ENCODE results near the gene ISG20L2. TPM values are rescaled to one million over a fixed set of nuclear protein-coding genes. Genes with fewer than 3 reads are reported as not detected.

The ISG20L2 gene
- total RNA-seq, 1 donor from 2014 or later, result 23.7 TPM

GRCh38 chr1:156717351-156717750, 11.2 kb downstream of the ISG20L2 start:
- no peak overlapping the region for H3K4me2 ChIP-seq
- H3K9me3 ChIP-seq (ENCODE audit: low read depth), result no peaks in the 10 kb centered on the region
- no peaks in the 10 kb centered on the region for H3K79me2 ChIP-seq (ENCODE audit: low read depth)
- H3K4me1 ChIP-seq, result no peaks in the 10 kb centered on the region
- peaks cover 23% of the 10 kb centered on the region for H3K36me3 Mint-ChIP-seq
- H3K9me3 Mint-ChIP-seq, result no peaks in the 10 kb centered on the region
- H3K4me3 ChIP-seq, result no peak overlapping the region
- H3F3A ChIP-seq (ENCODE audit: low read depth), result peaks cover 10% of the 10 kb centered on the region
- H2AFZ ChIP-seq (replicated peaks), result no peak overlapping the region
- no peak overlapping the region for H3K4me3 Mint-ChIP-seq
- H3K36me3 ChIP-seq, result no peaks in the 10 kb centered on the region
- H3K27me3 Mint-ChIP-seq (ENCODE audit: insufficient read depth, low read depth), result peaks cover 2% of the 10 kb centered on the region
- no peak overlapping the region for H3K27ac Mint-ChIP-seq
- peaks cover 7% of the 10 kb centered on the region for H4K20me1 ChIP-seq (ENCODE audit: low read depth)
- H3K27ac ChIP-seq, result no peak overlapping the region
- H3K27me3 ChIP-seq, result no peaks in the 10 kb centered on the region
- peaks cover 12% of the 10 kb centered on the region for H3K4me1 Mint-ChIP-seq
- DNase-seq (ENCODE audit: low spot score), result no peak
- no peak for TF ChIP-seq EZH2 (IDR thresholded peaks at IDR 0.05)
- no peak for TF ChIP-seq EZH2phosphoT487 (IDR thresholded peaks at IDR 0.05)
- TF ChIP-seq, protein P1, sequence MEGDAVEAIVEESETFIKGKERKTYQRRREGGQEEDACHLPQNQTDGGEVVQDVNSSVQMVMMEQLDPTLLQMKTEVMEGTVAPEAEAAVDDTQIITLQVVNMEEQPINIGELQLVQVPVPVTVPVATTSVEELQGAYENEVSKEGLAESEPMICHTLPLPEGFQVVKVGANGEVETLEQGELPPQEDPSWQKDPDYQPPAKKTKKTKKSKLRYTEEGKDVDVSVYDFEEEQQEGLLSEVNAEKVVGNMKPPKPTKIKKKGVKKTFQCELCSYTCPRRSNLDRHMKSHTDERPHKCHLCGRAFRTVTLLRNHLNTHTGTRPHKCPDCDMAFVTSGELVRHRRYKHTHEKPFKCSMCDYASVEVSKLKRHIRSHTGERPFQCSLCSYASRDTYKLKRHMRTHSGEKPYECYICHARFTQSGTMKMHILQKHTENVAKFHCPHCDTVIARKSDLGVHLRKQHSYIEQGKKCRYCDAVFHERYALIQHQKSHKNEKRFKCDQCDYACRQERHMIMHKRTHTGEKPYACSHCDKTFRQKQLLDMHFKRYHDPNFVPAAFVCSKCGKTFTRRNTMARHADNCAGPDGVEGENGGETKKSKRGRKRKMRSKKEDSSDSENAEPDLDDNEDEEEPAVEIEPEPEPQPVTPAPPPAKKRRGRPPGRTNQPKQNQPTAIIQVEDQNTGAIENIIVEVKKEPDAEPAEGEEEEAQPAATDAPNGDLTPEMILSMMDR (IDR thresholded peaks at IDR 0.05), result no peak
- no peak overlapping the region for H3K9ac ChIP-seq

DNA sequence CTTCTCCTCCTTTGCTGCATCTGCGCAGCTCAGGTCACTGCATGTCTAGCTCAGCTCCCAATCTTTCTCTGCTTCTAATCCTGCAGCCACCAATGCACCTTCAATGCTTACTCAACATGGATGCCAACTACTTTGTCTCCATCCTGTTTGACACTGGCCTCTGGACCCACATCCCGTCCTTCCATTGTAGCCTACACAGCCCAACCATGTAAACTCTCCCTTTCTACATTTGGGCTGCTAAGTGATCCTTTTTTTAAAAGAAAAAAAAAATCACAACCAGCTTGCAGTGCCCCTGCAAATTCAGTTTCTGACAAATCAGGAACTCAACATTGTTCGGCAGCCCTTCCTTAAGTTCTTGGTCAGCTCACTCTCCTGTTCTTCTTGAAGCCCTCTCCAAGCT, 13.7 kb downstream of the ISG20L2 start:
- Mint-ChIP-seq H3K27me3 (ENCODE audit: insufficient read depth, low read depth) (peaks cover 10% of the 10 kb centered on the region), H3K4me1 (peaks cover 33% of the 10 kb centered on the region), H3K27ac (no peak overlapping the region), H3K9me3 (no peaks in the 10 kb centered on the region), H3K4me3 (no peak overlapping the region), H3K36me3 (peaks cover 18% of the 10 kb centered on the region)
- H3K27ac ChIP-seq, result no peak overlapping the region
- no peaks in the 10 kb centered on the region for H3K79me2 ChIP-seq (ENCODE audit: low read depth)
- H3K27me3 ChIP-seq, result no peaks in the 10 kb centered on the region
- H3K4me1 ChIP-seq, result peaks cover 18% of the 10 kb centered on the region
- H3K36me3 ChIP-seq, result no peaks in the 10 kb centered on the region
- no peak overlapping the region for H2AFZ ChIP-seq (replicated peaks)
- H3K9me3 ChIP-seq (ENCODE audit: low read depth), result no peaks in the 10 kb centered on the region
- H3K9ac ChIP-seq, result no peak overlapping the region
- DNase-seq (ENCODE audit: low spot score), result no peak
- H4K20me1 ChIP-seq (ENCODE audit: low read depth), result no peaks in the 10 kb centered on the region
- no peak for TF ChIP-seq EZH2phosphoT487 (IDR thresholded peaks at IDR 0.05)
- no peak for TF ChIP-seq EZH2 (IDR thresholded peaks at IDR 0.05)
- H3K4me3 ChIP-seq, result no peak overlapping the region
- H3K4me2 ChIP-seq, result no peak overlapping the region
- H3F3A ChIP-seq (ENCODE audit: low read depth), result peaks cover 33% of the 10 kb centered on the region

- peaks cover 55% of the 10 kb centered on the region for H3K4me1 Mint-ChIP-seq
- no peak overlapping the region for H3K27ac Mint-ChIP-seq
- peaks cover 40% of the 10 kb centered on the region for H3K4me1 ChIP-seq
- no peaks in the 10 kb centered on the region for H3K36me3 ChIP-seq
- no peaks in the 10 kb centered on the region for H3K79me2 ChIP-seq (ENCODE audit: low read depth)
- H3K4me3 Mint-ChIP-seq, result no peak overlapping the region
- no peak overlapping the region for H3K4me2 ChIP-seq
- H3K27me3 ChIP-seq, result no peaks in the 10 kb centered on the region
- no peaks in the 10 kb centered on the region for H3K9me3 ChIP-seq (ENCODE audit: low read depth)
- H3K27me3 Mint-ChIP-seq (ENCODE audit: insufficient read depth, low read depth), result peaks cover 16% of the 10 kb centered on the region
- peaks cover 50% of the 10 kb centered on the region for H3F3A ChIP-seq (ENCODE audit: low read depth)
- no peak overlapping the region for H3K27ac ChIP-seq
- H3K9ac ChIP-seq, result no peak overlapping the region
- no peaks in the 10 kb centered on the region for H4K20me1 ChIP-seq (ENCODE audit: low read depth)
- no peak overlapping the region for H3K4me3 ChIP-seq
- no peaks in the 10 kb centered on the region for H3K9me3 Mint-ChIP-seq
- H2AFZ ChIP-seq (replicated peaks), result no peak overlapping the region
- H3K36me3 Mint-ChIP-seq, result peaks cover 16% of the 10 kb centered on the region
- TF ChIP-seq, protein P1 (IDR thresholded peaks at IDR 0.05), result no peak
- TF ChIP-seq EZH2phosphoT487 (IDR thresholded peaks at IDR 0.05) (no peak), EZH2 (IDR thresholded peaks at IDR 0.05) (no peak)
- DNase-seq (ENCODE audit: low spot score), result no peak
These were observed 15.9 kb downstream of the ISG20L2 start for GRCh38 chr1:156712626-156713025.

DNA sequence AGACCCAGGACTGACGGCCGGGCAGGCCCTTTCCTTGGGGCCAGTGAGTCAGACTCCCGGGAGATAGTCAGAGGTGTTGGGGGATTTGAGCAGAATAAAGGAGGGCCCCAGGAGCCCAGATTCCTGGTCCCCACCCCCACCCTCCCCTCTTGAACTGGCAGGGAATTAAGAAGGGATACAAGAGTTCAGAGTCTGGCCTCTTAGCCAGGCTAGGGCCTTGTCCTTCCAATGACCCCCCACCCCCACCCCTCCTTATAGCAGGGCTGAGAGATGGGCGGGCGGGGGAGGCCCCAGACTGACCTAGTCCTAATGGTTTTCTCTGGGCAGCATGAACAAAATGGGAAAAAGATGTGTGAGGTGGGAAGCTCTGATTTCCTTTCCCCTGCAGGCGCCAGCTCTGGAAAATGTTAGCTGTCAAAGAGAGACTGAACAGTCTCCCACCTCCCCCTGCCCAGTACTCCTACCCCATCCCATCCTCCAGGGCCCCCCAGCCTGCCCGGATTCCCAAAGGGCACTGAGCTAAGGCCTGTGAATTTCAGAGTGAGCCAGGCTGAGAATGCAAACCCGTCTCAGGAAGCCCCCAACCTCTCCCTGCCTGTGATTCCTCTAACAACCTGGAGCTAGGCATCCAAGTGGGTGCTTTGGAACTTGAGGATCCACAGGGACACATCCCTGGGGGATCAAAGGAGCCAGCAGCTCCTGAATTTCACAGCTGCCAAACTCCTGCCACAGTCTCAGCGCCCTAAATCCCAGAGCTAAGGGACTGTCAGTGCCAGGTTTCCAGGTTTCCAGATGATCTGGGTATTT, 17.4 kb downstream of the ISG20L2 start:
- no peak overlapping the region for H3K27ac ChIP-seq
- no peaks in the 10 kb centered on the region for H3K27me3 ChIP-seq
- peak; percentile 38 for DNase-seq (ENCODE audit: low spot score)
- TF ChIP-seq, protein P1 (IDR thresholded peaks at IDR 0.05), result no peak
- TF ChIP-seq EZH2 (IDR thresholded peaks at IDR 0.05), result no peak
- TF ChIP-seq EZH2phosphoT487 (IDR thresholded peaks at IDR 0.05), result no peak
- no peaks in the 10 kb centered on the region for H3K9me3 ChIP-seq (ENCODE audit: low read depth)
- no peak overlapping the region for H3K9ac ChIP-seq
- no peak overlapping the region for H3K4me3 ChIP-seq
- peaks cover 54% of the 10 kb centered on the region for H3K4me1 ChIP-seq
- Mint-ChIP-seq H3K36me3 (peaks cover 8% of the 10 kb centered on the region), H3K4me1 (peaks cover 62% of the 10 kb centered on the region), H3K27ac (peak overlapping the region; percentile 74), H3K27me3 (ENCODE audit: insufficient read depth, low read depth) (peaks cover 21% of the 10 kb centered on the region), H3K9me3 (no peaks in the 10 kb centered on the region), H3K4me3 (no peak overlapping the region)
- H3K79me2 ChIP-seq (ENCODE audit: low read depth), result no peaks in the 10 kb centered on the region
- no peaks in the 10 kb centered on the region for H3K36me3 ChIP-seq
- no peak overlapping the region for H2AFZ ChIP-seq (replicated peaks)
- H3K4me2 ChIP-seq, result peak overlapping the region; percentile 96
- H3F3A ChIP-seq (ENCODE audit: low read depth), result peaks cover 64% of the 10 kb centered on the region
- H4K20me1 ChIP-seq (ENCODE audit: low read depth), result no peaks in the 10 kb centered on the region
